Tibial nerve (tissue), 4 donors: ENCODE measurements around the gene PRLR.

Experiments used
- EP300 ChIP-seq, 2 donors: sonication (generic); formaldehyde crosslinking; IDR thresholded peaks; one replicate each; pipeline ENCODE4 v1.6.1; 2017; ENCODE audit warnings: antibody characterized with exemption in 2 of 2, mild to moderate bottlenecking in 1 of 2
- POLR2A ChIP-seq, 2 donors: fragments of 450-650 bp; IDR thresholded peaks; one replicate each; pipeline ENCODE4 v1.6.1; 2017; ENCODE audit warnings: antibody characterized with exemption in 2 of 2, mild to moderate bottlenecking in 2 of 2, moderate library complexity in 2 of 2
- TF ChIP-seq, protein P1 (sequence below), 5 experiments: fragments of 200-600 bp in 3 of 5; fragments of 450-650 bp in 2 of 5; sonication (generic) in 3 of 5; IDR thresholded peaks; one replicate each; pipeline ENCODE4 v1.5.1; 2016 to 2019; ENCODE audit warnings: antibody characterized with exemption in 5 of 5, mild to moderate bottlenecking in 3 of 5, moderate library complexity in 2 of 5

DNA sequence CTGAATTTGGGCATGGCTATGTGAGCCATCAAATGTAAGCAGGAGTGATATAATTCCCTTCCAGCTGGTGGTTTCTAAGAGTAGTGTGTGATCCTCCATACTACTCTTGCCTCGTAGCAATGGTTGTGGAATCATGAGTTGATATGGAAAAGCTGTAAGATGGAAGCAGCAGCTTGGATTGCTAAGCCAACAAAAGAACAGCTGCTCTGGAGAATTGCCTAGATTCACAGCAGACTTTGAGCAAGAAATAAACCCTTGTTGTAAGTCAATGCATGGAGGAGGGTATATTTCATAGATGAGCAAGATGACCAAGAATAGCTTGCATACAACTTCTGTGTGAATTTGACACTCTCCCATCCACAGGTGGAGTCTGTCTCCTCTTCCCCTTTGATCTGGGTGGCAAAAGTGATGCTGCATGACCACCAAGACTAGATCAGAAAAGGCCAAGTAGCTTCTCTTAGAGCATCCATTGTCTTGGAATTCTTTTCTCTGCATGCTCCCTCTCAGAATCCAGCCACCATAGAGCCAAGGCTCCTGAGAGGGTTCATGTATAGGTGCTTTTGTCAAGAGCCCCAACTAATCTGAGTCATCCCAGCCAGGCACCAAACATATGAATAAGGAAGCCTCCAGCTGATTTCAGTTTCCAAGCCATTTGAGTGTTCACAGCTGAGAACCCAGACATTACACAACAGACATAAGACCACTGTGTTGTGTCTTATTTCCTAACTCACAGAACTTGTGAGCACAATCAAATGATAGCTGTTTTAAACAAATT is 79.0 kb downstream of the PRLR start:
- TF ChIP-seq, protein P1, sequence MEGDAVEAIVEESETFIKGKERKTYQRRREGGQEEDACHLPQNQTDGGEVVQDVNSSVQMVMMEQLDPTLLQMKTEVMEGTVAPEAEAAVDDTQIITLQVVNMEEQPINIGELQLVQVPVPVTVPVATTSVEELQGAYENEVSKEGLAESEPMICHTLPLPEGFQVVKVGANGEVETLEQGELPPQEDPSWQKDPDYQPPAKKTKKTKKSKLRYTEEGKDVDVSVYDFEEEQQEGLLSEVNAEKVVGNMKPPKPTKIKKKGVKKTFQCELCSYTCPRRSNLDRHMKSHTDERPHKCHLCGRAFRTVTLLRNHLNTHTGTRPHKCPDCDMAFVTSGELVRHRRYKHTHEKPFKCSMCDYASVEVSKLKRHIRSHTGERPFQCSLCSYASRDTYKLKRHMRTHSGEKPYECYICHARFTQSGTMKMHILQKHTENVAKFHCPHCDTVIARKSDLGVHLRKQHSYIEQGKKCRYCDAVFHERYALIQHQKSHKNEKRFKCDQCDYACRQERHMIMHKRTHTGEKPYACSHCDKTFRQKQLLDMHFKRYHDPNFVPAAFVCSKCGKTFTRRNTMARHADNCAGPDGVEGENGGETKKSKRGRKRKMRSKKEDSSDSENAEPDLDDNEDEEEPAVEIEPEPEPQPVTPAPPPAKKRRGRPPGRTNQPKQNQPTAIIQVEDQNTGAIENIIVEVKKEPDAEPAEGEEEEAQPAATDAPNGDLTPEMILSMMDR (IDR thresholded peaks at IDR 0.05): no peak
- TF ChIP-seq POLR2A (IDR thresholded peaks at IDR 0.05) (no peak), EP300 (IDR thresholded peaks at IDR 0.05) (no peak)
